Activated CD8-positive, alpha-beta T cell treated with anti-CD3 and anti-CD28 coated beads for 36 hours (primary cell): ENCODE results near the gene GRB10. TPM values are rescaled to one million over a fixed set of nuclear protein-coding genes. Genes with fewer than 3 reads are reported as not detected.

Experiments used
- ATAC-seq: fragments of 200-7000 bp; cut with Tn5 transposase; one replicate; pipeline ENCODE4 v1.10.0; 2021; ENCODE audit warnings: mild to moderate bottlenecking, moderate library complexity
- CTCF ChIA-PET: fragments of 350-600 bp; sonication (Branson Sonifier 250); formaldehyde crosslinking; loops from one replicate; lab custom pipeline; 2021; ENCODE audit warnings: antibody characterized with exemption; lab: Charles Lee
- POLR2A ChIA-PET: fragments of 350-600 bp; sonication (Branson Sonifier 250); formaldehyde crosslinking; loops from one replicate; lab custom pipeline; 2021; ENCODE audit warnings: antibody characterized with exemption; lab: Charles Lee
- DNase-seq: peaks from one replicate; pipeline ENCODE4 v3.0.0-alpha.2; 2020
- H3K27ac Mint-ChIP-seq: one replicate; pipeline ENCODE4 v1.8.0; 2021; ENCODE audit warnings: mild to moderate bottlenecking, mixed read lengths
- H3K27me3 Mint-ChIP-seq: one replicate; pipeline ENCODE4 v1.8.0; 2021; ENCODE audit warnings: mixed read lengths
- H3K36me3 Mint-ChIP-seq: one replicate; pipeline ENCODE4 v1.8.0; 2021; ENCODE audit warnings: low read depth, mixed read lengths
- H3K4me1 Mint-ChIP-seq: one replicate; pipeline ENCODE4 v1.8.0; 2021; ENCODE audit warnings: low read depth, mixed read lengths
- H3K4me3 Mint-ChIP-seq: one replicate; pipeline ENCODE4 v1.8.0; 2021; ENCODE audit warnings: mild to moderate bottlenecking, moderate library complexity, mixed read lengths
- H3K9me3 Mint-ChIP-seq: one replicate; pipeline ENCODE4 v1.8.0; 2021; ENCODE audit warnings: mixed read lengths
- CTCF ChIP-seq: fragments of 200-600 bp; IDR thresholded peaks from one replicate; pipeline ENCODE4 v1.8.0; 2022; ENCODE audit warnings: antibody characterized with exemption, mild to moderate bottlenecking
- intact Hi-C: fragments of 100-400 bp; cut with micrococcal nuclease; formaldehyde crosslinking; loops from one replicate; pipeline ENCODE4 v1.10.0; 2022
- total RNA-seq, 2 experiments: library from RNA; stranded (reverse); gene quantifications; one replicate each; pipeline ENCODE4 v1.2.3, GENCODE V29; 2021

The GRB10 gene
- total RNA-seq, 2 experiments from 2014 or later = 5.6 to 6.9 TPM

DNA sequence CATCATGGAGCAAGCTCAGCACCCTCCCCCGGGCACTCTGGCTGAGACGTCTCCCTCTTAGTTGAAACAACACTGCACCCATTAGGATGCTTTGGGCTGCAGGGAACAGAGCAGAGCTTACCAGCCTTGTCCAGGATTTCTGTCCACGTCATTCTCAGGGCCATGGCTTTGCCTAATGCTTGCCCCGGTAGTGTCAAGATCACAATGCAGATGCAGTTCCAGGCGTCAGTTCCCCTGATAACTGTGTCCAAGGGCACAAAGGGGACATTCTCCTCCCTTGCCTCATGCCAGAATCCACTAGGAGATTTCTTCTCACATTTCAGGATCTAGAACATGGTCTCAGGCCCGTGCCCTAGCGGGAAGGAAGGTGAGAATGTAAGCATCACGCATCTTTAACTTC, 17.2 kb upstream of the GRB10 start:
- TF ChIP-seq CTCF = no peak
- peaks cover 15% of the 10 kb centered on the region for H3K27me3 Mint-ChIP-seq
- intact Hi-C loops = no loop called here
- H3K4me1 Mint-ChIP-seq = peaks cover under 1% of the 10 kb centered on the region
- H3K27ac Mint-ChIP-seq = no peak overlapping the region
- H3K9me3 Mint-ChIP-seq = peaks cover 3% of the 10 kb centered on the region
- no peak for DNase-seq
- no peak overlapping the region for H3K4me3 Mint-ChIP-seq
- POLR2A ChIA-PET = interaction anchor here (1.2 kb wide), 1 partner anchor 12 kb away, joined by 3 read pairs; no protein-coding TSS in a partner anchor
- no peaks in the 10 kb centered on the region for H3K36me3 Mint-ChIP-seq
- CTCF ChIA-PET = interaction anchor here (1.4 kb wide), 1 partner anchor 21 kb away, joined by 3 read pairs; no protein-coding TSS in a partner anchor
- ATAC-seq = no peak

DNA sequence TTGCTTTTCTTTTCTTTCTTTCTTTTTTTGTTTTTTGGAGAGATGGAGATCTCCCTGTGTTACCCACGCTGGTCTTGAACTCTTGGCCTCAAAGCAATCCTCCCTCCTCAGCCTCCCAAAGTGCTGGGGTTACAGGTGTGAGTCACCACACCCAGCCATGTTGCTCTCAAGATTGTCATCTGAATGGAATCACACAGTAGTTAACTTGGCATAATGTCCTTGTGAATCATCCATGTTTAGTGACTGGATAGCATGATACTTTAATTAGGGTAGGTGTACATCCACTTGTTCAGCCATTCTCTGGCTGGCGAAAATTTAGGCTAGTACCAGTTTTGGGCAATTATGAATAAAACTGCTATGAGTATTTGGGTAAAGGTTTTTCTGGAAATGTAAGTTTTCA, 15.4 kb upstream of the GRB10 start:
- Mint-ChIP-seq H3K36me3 (no peaks in the 10 kb centered on the region), H3K27me3 (peaks cover 26% of the 10 kb centered on the region), H3K9me3 (peaks cover 3% of the 10 kb centered on the region), H3K27ac (no peak overlapping the region), H3K4me3 (no peak overlapping the region), H3K4me1 (peaks cover 2% of the 10 kb centered on the region)
- no peak for TF ChIP-seq CTCF
- CTCF ChIA-PET = no interaction called here
- intact Hi-C loops = no loop called here
- no peak for DNase-seq
- POLR2A ChIA-PET = no interaction called here
- no peak for ATAC-seq

- Mint-ChIP-seq H3K9me3 (peaks cover 3% of the 10 kb centered on the region), H3K27ac (no peak overlapping the region), H3K27me3 (peaks cover 37% of the 10 kb centered on the region), H3K4me3 (no peak overlapping the region), H3K4me1 (peaks cover 5% of the 10 kb centered on the region), H3K36me3 (no peaks in the 10 kb centered on the region)
- POLR2A ChIA-PET = no interaction called here
- no peak for ATAC-seq
- intact Hi-C loops = no loop called here
- no peak for DNase-seq
- no peak for TF ChIP-seq CTCF
- CTCF ChIA-PET = interaction anchor here (1.0 kb wide), 1 partner anchor 345 kb away, joined by 4 read pairs; no protein-coding TSS in a partner anchor
Observed at GRCh38 chr7:50795831-50796230, 13.1 kb upstream of the GRB10 start.

GRCh38 chr7:50795253-50795652, 12.6 kb upstream of the GRB10 start:
- DNase-seq (no peak), ATAC-seq (no peak)
- H3K9me3 Mint-ChIP-seq = peaks cover 3% of the 10 kb centered on the region
- no peak for TF ChIP-seq CTCF
- intact Hi-C loops = no loop called here
- peaks cover 39% of the 10 kb centered on the region for H3K27me3 Mint-ChIP-seq
- CTCF ChIA-PET = interaction anchor here (1.0 kb wide), 1 partner anchor 346 kb away, joined by 4 read pairs; no protein-coding TSS in a partner anchor
- H3K4me1 Mint-ChIP-seq = peaks cover 5% of the 10 kb centered on the region
- H3K4me3 Mint-ChIP-seq = no peak overlapping the region
- H3K36me3 Mint-ChIP-seq = no peaks in the 10 kb centered on the region
- POLR2A ChIA-PET = no interaction called here
- no peak overlapping the region for H3K27ac Mint-ChIP-seq

DNA sequence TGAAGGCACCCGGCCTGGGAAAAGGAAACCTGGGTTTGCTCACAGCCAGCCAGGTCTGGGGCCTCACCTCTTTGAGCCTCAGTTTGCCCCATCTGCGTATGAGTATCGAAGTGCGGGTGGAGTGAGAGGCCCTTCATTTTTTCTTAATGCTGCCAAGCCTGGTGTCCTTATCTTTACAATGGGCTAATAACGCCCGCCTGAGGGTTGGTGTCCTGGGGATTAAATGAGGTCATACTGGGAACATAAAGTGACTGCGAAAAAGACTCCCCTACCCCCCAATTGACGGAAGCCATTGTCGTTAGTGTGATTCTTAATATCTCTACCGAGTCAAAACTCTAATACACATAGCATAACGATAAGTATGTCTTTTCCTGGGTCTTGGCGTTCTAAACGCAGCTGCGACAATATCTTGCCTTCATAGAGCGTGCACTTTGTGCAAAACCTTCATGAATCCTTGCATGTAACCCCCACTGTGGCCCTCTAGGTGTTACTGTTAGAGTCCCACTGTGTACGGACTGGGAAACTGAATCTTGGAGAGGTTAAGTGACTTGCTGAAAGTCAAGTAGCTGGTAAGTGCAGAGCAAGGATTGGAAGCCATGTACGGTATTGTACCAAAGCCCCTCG, 11.4 kb upstream of the GRB10 start:
- DNase-seq (no peak), ATAC-seq (no peak)
- no peak for TF ChIP-seq CTCF
- H3K9me3 Mint-ChIP-seq = peaks cover 3% of the 10 kb centered on the region
- peaks cover 39% of the 10 kb centered on the region for H3K27me3 Mint-ChIP-seq
- H3K4me3 Mint-ChIP-seq = peak overlapping the region; percentile 52
- ChIA-PET POLR2A (no interaction called here), CTCF (no interaction called here)
- intact Hi-C loops = no loop called here
- no peaks in the 10 kb centered on the region for H3K36me3 Mint-ChIP-seq
- H3K4me1 Mint-ChIP-seq = peaks cover 5% of the 10 kb centered on the region
- no peak overlapping the region for H3K27ac Mint-ChIP-seq
